ENCODE data around the gene A1BG. TPM values are rescaled to one million over a fixed set of nuclear protein-coding genes. Genes with fewer than 3 reads are reported as not detected.

Gene A1BG
- total and polyA plus RNA-seq, 10 donors = 10.8 to 76.5 (median 34.6) TPM

DNA sequence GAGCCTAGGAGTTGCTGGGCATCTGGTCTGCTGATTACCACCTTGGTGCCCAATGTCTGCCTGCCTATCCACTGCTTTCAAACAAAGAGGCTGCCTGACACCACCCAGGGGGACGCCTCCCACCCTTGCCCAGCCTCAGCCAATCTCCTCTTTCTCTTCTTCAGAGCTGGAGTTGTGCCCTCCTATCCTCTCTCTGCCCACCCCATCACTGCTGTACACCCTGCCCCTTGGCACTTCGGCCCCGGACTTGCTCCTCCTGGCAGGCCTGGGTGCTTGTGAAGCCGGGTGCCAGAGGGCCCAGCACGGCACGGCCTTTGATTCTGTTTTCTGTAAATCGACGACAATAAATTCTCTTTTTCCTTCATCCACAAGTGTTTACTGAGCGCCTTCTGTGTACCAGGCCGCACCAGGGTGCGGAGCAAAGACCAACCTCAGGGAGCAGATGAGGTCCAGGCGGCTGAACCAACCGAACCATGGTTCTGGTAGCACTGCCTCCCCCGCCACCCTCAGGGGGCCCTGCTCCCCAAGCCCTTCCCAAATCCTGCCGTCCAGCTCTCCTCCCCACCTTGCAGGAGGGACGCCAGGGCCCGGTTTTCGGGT lies 47.1 kb upstream of the A1BG start:
- H3K27ac ChIP-seq = peak overlapping the region in 4 of 8 donors; percentile 51 to 83 (median 81)
- H3K27me3 ChIP-seq (replicated peaks in 1 of 7) = peaks cover 0 to 37% (median 18%) of the 10 kb centered on the region in 7 donors
- WGBS, 5 donors = 59 to 73% (median 68%) methylated on average over 18 of the region's 18 CpGs
- intact Hi-C loops (cut with DNase I; ENCODE audit: low total_unique reads) = no loop called here
- H3K36me3 ChIP-seq = peaks cover 0 to 2% (median under 1%) of the 10 kb centered on the region in 6 donors
- TF ChIP-seq, protein P1, sequence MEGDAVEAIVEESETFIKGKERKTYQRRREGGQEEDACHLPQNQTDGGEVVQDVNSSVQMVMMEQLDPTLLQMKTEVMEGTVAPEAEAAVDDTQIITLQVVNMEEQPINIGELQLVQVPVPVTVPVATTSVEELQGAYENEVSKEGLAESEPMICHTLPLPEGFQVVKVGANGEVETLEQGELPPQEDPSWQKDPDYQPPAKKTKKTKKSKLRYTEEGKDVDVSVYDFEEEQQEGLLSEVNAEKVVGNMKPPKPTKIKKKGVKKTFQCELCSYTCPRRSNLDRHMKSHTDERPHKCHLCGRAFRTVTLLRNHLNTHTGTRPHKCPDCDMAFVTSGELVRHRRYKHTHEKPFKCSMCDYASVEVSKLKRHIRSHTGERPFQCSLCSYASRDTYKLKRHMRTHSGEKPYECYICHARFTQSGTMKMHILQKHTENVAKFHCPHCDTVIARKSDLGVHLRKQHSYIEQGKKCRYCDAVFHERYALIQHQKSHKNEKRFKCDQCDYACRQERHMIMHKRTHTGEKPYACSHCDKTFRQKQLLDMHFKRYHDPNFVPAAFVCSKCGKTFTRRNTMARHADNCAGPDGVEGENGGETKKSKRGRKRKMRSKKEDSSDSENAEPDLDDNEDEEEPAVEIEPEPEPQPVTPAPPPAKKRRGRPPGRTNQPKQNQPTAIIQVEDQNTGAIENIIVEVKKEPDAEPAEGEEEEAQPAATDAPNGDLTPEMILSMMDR (IDR thresholded peaks at IDR 0.05 in 8 of 11, conservative IDR thresholded peaks at IDR 0.05 in 3 of 11) = no peak
- TF ChIP-seq POLR2AphosphoS5 (IDR thresholded peaks at IDR 0.05) = no peak
- TF ChIP-seq POLR2A (IDR thresholded peaks at IDR 0.05) = no peak
- no peaks in the 10 kb centered on the region for H3K9me3 ChIP-seq
- peak overlapping the region; percentile 30 to 77 (median 54) for H3K4me3 ChIP-seq
- DNase-seq = no peak
- H3K4me1 ChIP-seq = peaks cover 7 to 40% (median 29%) of the 10 kb centered on the region in 6 donors

DNA sequence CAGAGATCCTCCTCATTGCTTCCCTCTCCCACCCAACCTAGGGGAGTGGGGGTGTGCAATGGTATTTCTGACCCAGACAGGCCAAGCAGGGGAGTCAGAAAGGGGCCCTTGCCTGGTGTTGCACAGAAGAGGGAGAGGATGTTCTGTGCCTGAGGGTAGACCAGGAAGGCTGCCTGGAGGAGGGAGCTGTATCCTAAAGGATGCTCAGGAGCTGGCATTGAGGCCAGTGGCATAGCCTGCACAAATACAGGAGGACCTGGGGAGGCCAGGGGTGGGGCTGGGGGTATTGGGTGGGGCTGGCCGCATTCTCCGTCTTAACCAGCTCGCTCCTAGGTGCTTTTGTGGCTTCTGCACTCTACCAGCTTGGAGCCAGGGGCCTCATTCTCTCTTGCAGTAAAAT lies 46.6 kb upstream of the A1BG start:
- no peak for DNase-seq
- no peak for TF ChIP-seq POLR2AphosphoS5 (IDR thresholded peaks at IDR 0.05)
- TF ChIP-seq, protein P1 (IDR thresholded peaks at IDR 0.05 in 8 of 11, conservative IDR thresholded peaks at IDR 0.05 in 3 of 11) = no peak
- TF ChIP-seq POLR2A (IDR thresholded peaks at IDR 0.05) = no peak
- 90 to 100% (median 95%) methylated on average over 1 to 3 of the region's 3 CpGs for WGBS, 5 donors
- Histone ChIP-seq H3K4me1 (peaks cover 7 to 41% (median 29%) of the 10 kb centered on the region in 6 donors), H3K27ac (no peak overlapping the region), H3K4me3 (no peak overlapping the region), H3K27me3 (replicated peaks in 1 of 7) (peaks cover 0 to 39% (median 18%) of the 10 kb centered on the region in 7 donors), H3K36me3 (peaks cover 0 to 7% (median 4%) of the 10 kb centered on the region in 6 donors), H3K9me3 (no peaks in the 10 kb centered on the region)
- intact Hi-C loops (cut with DNase I; ENCODE audit: low total_unique reads) = no loop called here

DNA sequence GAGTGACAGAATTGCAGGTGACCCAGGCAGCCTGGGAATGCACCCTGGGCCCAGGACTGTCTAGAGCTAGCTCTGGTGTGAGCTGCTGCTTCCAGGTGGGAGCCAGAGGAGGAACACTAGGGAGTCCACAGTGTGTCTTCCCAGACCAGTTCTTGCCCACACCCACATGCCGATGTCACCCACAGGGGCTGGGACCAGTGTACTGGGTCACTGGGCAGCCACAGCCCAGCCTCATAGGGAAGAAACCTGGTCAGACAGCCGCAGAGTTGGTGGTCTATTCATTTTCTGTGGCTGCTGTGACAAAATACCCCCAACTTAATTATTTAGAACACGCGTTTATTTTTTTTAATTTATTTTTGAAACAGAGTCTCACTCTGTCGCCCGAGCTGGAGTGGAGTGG lies 45.3 kb upstream of the A1BG start:
- TF ChIP-seq, protein P1 (IDR thresholded peaks at IDR 0.05 in 8 of 11, conservative IDR thresholded peaks at IDR 0.05 in 3 of 11) = no peak
- no peak for TF ChIP-seq POLR2AphosphoS5 (IDR thresholded peaks at IDR 0.05)
- WGBS, 5 donors = 93 to 98% (median 95%) methylated on average over 5 to 6 of the region's 6 CpGs
- H3K9me3 ChIP-seq = no peaks in the 10 kb centered on the region
- no peak for DNase-seq
- no peak overlapping the region for H3K27ac ChIP-seq
- peaks cover 7 to 41% (median 29%) of the 10 kb centered on the region in 6 donors for H3K4me1 ChIP-seq
- no peak overlapping the region for H3K4me3 ChIP-seq
- intact Hi-C loops (cut with DNase I; ENCODE audit: low total_unique reads) = no loop called here
- H3K27me3 ChIP-seq (replicated peaks in 1 of 7) = peaks cover 0 to 39% (median 18%) of the 10 kb centered on the region in 7 donors
- H3K36me3 ChIP-seq = peaks cover 0 to 20% (median 18%) of the 10 kb centered on the region in 6 donors

- no peak for DNase-seq
- intact Hi-C loops (cut with DNase I; ENCODE audit: low total_unique reads) = no loop called here
- 79 to 88% (median 85%) methylated on average over 4 of the region's 4 CpGs for WGBS, 5 donors
These were observed 44.8 kb upstream of the A1BG start for GRCh38 chr19:58398087-58398486.

More at GRCh38 chr19:58398087-58398486, 44.8 kb upstream of the A1BG start:
- TF ChIP-seq, protein P1 (IDR thresholded peaks at IDR 0.05 in 8 of 11, conservative IDR thresholded peaks at IDR 0.05 in 3 of 11) = no peak
- TF ChIP-seq POLR2AphosphoS5 (IDR thresholded peaks at IDR 0.05) (no peak), POLR2A (IDR thresholded peaks at IDR 0.05) (no peak)
- Histone ChIP-seq H3K4me1 (peaks cover 7 to 41% (median 29%) of the 10 kb centered on the region in 6 donors), H3K9me3 (no peaks in the 10 kb centered on the region), H3K27me3 (replicated peaks in 1 of 7) (peaks cover 0 to 39% (median 18%) of the 10 kb centered on the region in 7 donors), H3K4me3 (no peak overlapping the region), H3K36me3 (peaks cover 3 to 25% (median 22%) of the 10 kb centered on the region in 6 donors), H3K27ac (no peak overlapping the region)

All from spleen (tissue), 11 donors.